VCaP (cell line): Measurements from ENCODE around the gene CLASP2.
A peak's percentile ranks its signal among the peaks of the same experiment; 100 is the strongest.

Source experiments
- H3K27ac ChIP-seq: fragments of 450-650 bp; 2 replicates; pipeline ENCODE4 v1.5.1; 2017
- CTCF ChIP-seq: fragments of 450-650 bp; conservative IDR thresholded peaks from 2 replicates; pipeline ENCODE4 v1.5.1; 2017; ENCODE audit warnings: mild to moderate bottlenecking, moderate library complexity

Gene CLASP2

GRCh38 chr3:33650495-33650894 is 67.6 kb downstream of the CLASP2 start:
- 0 out of 2 replicates have a peak overlapping the region, but pooled peaks have one; percentile 1 for H3K27ac ChIP-seq
- TF ChIP-seq CTCF = no peak

GRCh38 chr3:33648793-33649192 is 69.3 kb downstream of the CLASP2 start:
- TF ChIP-seq CTCF = no peak
- H3K27ac ChIP-seq = no peak overlapping the region

GRCh38 chr3:33646406-33646805 is 71.6 kb downstream of the CLASP2 start:
- no peak for TF ChIP-seq CTCF
- H3K27ac ChIP-seq = no peak overlapping the region

- no peak overlapping the region for H3K27ac ChIP-seq
- no peak for TF ChIP-seq CTCF
Observed at GRCh38 chr3:33645060-33645647, 72.9 kb downstream of the CLASP2 start.

- TF ChIP-seq CTCF = no peak
- no peak overlapping the region for H3K27ac ChIP-seq
Observed at GRCh38 chr3:33644582-33644981, 73.5 kb downstream of the CLASP2 start.

GRCh38 chr3:33642806-33643205 is 75.2 kb downstream of the CLASP2 start:
- no peak for TF ChIP-seq CTCF
- no peak overlapping the region for H3K27ac ChIP-seq

- TF ChIP-seq CTCF = no peak
- H3K27ac ChIP-seq = no peak overlapping the region
Observed at GRCh38 chr3:33639889-33640288, 78.2 kb downstream of the CLASP2 start.
